C1 segment of cervical spinal cord (tissue), 14 donors: Measurements from ENCODE around the gene SAMM50.
A peak's percentile ranks its signal among the peaks of the same experiment; 100 is the strongest.

Experiments
- DNase-seq, 14 donors: peaks; one replicate each; lab custom pipeline; 2025; lab: John Stamatoyannopoulos, UW

Gene SAMM50

DNA sequence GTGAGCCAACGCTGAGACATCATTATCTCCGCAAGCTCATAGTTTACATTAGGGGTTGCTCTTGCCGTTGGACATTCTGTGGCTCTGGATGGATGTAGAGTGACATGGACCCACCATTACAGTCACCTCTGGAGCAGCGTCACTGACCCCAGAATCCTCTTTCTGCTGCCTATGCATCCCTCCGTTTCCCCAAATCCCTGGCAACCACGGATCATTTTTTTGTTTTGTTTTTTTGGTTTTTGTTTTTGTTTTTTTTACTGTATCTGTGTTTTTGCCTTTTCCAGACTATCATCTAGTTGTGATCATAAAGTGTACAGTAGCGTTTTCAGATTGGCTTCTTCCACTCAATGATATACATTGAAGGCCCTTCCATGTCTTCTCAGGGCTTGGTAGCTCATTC, 72.8 kb downstream of the SAMM50 start:
- no peak for DNase-seq

DNA sequence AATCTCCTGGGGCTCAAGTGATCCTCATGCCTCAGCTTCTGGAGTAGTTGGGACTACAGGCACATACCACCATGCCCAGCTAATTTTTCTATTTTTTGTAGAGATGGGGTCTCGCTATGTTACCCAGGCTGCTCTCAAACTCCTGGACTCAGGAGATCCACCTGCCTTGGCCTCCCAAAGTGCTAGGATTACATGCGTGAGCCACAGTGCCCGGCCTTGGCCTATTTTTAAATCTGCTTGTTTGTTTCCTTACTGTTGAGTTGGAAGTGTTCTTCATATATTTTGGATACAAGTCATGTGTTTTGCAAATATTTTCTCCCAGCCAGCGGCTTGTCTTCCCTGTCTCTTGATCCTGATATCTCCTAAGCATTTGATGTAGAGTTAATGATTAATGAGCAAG, 73.8 kb downstream of the SAMM50 start:
- DNase-seq, result no peak

- no peak for DNase-seq
Observed at GRCh38 chr22:44030051-44030701, 74.9 kb downstream of the SAMM50 start.

DNA sequence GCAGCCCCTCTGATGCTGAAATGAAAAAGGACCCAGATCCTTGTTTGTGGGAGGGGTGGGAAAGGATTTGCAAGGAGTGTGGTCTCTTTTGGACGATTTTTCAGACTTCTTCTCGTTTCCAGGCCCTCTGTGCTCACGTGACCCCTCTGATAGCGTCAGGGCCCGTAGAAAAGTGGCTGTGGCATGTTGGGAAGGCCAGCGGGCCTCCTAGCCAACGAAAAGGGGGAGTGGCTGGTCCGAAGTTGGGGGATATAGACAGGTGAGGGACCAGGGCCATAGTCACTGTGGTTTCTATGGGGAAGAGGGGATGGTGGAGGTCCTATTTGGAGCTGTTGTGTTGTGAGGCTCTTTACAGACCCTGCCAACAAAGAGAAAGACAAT, 75.5 kb downstream of the SAMM50 start:
- DNase-seq, result no peak

DNA sequence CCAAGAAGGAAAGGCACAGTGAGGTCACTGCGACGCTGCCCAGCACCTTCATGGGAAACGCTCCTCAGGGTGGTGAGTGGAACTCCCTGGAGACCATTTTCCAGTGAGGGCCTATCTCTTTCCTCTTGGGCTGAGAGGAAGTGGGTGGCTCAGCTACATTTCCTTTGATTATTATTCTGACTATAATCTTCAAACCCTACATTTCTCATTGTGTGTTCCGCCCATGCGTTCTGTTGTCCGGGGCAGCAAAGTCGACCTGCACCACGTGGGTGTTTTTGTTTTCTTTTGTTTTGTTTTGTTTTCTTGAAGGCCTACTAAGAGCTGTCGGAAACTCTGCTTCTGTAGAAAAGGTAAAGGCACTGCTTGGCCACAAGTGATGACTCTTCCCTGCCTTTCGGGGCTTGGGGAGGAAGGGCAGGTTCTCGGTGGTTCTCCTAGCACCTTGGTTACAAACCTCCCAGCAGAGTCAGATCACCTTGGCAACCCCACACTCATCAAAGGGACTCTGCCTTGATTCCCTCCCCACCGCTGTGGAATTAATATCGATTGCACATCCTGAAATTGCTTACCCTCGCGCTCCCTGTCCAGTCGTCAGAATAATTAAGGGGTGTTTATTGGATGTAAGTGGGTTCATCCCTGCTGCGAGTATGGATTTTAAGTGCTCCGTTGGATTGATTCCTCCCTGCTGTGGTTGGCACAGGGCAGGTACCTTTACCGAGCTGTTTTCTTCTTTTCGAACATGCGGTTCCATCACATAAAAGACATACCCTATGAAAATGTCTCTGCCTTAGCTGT, 76.1 kb downstream of the SAMM50 start:
- no peak for DNase-seq

DNA sequence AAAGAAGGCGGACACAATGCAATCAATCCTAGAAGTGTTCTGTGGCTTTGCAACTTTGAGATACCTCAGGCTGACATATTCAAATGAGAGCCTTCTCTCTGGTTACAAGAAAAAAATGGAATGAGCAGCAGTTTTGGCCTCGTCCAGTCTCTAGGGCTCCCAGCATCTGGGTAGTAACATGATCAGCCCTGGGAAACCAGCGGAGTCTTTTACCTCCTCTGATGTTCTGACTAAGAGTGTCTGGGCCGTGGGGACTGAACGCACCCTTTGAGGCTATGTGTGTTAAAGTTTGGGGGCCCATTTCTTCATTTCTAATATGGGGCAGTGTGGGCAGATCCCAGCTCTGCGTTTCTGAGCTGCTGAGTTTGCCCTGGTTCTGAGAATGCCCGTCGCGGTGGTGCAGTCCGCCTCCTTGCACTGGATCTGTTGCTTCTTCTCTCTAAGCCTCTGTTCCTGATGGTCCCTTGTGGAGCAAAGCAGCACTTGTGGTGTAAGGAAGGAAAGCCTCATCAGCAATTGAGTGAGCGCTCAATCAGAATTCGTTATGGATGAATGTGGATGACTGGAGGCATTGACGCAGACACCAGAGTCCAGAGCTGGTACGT, 77.0 kb downstream of the SAMM50 start:
- no peak for DNase-seq

DNA sequence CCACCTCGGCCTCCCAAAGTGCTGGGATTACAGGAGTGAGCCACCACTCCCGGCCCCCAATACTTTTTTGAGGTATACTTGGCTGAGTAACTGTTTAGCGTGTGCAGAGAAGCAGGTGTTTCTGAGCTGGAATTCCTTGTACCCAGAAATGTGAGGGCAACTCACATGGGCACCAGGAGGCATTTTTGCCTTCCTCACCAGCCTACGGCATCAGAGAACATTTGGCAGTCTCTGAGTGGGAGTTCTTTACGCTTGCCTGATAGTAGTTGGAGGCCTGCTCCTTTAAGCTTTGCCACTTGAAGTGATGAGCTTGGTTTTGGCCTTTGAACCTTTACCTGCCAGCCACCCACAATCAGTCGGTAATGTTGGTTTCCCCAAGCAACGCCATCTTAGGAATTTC, 78.0 kb downstream of the SAMM50 start:
- no peak for DNase-seq

GRCh38 chr22:44033694-44034093, 78.5 kb downstream of the SAMM50 start:
- no peak for DNase-seq

DNA sequence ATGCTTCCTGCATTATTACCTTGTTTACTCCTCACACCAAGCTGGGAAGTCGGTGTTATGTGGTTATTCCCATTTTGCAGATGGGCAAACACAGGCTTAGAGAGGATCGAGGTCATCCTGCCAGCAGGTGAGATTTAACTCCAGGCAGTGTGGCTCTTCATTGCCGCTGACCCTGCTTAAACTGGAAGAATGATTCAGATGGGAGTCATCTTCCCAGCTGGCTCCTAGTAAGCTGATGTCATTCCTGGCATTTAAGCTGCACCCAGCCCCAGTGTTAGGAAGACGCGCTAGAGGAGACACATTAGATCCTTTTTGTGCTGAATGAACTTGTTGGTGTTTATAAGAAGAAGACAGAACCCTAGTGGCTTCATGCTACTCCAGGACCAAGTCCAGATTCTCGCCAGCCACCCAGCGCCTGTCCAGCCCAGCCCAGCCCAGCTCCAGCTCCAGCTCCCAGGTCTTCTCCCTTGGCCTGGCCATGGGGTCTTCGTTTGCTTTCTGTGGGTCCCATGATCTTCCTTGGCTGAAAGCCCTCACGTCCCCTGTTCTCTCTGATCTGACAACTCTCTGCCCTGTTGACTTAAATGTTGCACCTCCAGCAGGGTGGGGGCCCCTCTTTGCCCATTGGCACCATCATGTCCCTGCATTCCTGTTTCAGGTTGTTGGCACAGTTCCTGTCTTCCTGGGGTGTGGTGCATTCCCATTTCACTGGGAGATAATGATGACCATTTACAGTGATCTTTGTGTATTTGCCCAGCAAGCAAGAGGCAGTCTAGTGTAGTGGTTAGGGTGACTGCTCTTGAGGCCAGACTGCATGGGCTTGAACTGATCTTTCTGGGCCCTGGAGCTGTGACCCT, 82.5 kb downstream of the SAMM50 start:
- DNase-seq, result peak in 1 of 14 donors; percentile 22

GRCh38 chr22:44039566-44040171, 84.4 kb downstream of the SAMM50 start:
- DNase-seq, result no peak

DNA sequence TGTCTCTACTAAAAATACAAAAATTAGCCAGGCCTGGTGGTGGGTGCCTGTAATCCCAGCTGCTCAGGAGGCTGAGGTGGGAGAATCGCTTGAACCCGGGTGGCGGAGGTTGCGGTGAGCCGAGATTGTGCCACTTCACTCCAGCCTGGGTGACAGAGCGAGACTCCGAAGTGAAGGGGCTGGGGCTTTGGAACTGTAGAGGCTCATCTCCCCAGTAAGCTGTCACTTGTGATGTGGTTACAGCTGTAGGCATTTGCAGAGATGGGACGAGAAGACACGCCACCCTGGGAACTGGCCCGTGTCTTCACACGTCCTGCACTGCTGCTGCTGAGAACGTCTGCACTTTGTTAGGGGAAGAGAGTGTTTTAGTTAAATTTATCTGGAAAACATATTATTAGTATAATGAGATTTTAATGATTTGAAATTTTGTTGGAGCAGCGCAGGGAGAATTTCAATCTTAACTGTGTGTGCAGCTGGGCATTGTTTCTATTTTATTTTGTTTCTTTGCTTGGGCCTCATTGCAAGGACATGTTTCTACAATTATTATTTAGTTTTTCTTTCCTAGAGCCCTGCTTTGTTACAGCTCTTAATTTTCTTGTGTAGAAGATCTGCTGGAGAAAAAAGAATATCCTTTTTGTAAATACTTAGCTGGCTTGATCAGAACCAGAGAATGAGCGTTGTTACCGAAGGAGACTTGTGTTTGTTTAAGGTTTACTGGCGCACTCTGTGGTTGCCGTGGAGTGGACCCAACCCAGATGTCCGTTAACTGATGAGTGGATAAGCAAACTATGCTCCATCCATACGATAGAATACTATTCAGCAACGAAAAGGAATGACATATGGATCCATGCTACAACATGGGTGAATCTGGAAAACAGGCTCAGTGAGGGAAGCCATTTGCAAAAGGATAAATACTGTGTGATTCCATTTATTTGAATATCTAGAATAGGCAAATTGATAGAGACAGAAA, 87.3 kb downstream of the SAMM50 start:
- DNase-seq, result no peak

DNA sequence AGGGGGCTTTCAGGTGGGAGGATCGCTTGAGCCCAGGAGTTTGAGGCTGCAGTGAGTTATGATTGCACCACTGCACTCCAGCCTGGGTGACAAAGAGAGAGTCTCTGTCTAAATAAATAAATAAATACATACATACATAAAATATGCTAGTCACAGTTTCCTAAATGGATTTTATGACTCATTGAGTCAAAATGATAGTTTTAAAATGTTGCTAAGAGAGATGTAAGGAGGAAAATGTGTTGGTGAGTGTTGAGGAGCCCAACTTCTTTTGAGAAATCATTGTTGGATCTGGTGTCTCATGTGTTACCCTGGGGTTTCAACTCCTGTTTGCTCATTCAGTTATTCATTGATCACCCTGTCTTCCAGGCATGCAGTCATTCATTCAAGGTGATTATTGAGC, 89.9 kb downstream of the SAMM50 start:
- no peak for DNase-seq
